ENCODE measurements around the gene CPED1. TPM values are rescaled to one million over a fixed set of nuclear protein-coding genes. Genes with fewer than 3 reads are reported as not detected.
A peak's percentile ranks its signal among the peaks of the same experiment; 100 is the strongest.

The CPED1 gene
- total and polyA plus RNA-seq, 5 donors, result 3.9 to 31.1 (median 28.0) TPM

GRCh38 chr7:121330053-121330833 is 341.7 kb downstream of the CPED1 start:
- peaks cover 2% of the 10 kb centered on the region for H3K4me1 ChIP-seq (ENCODE audit: control insufficient read depth, insufficient read depth, low read length)
- no peaks in the 10 kb centered on the region for H3K27me3 ChIP-seq (ENCODE audit: control insufficient read depth, insufficient read depth)
- peak overlapping the region; percentile 49 for H3K4me3 ChIP-seq (ENCODE audit: low read length)
- no peaks in the 10 kb centered on the region for H3K9me3 ChIP-seq (ENCODE audit: control insufficient read depth, low read length)
- DNase-seq (peak in 2 of 3 donors; percentile 30 to 40), ATAC-seq (peak; percentile 25 to 29)
- no peak overlapping the region for H3K27ac ChIP-seq (ENCODE audit: low read length)
- intact Hi-C loops (cut with DNase I), result no loop called here
- 3% methylated on average over 52 of the region's 52 CpGs for WGBS

GRCh38 chr7:121331048-121331447 is 342.5 kb downstream of the CPED1 start:
- DNase-seq (no peak), ATAC-seq (no peak)
- no peaks in the 10 kb centered on the region for H3K27me3 ChIP-seq (ENCODE audit: control insufficient read depth, insufficient read depth)
- intact Hi-C loops (cut with DNase I), result no loop called here
- WGBS, result 80% methylated on average over 4 of the region's 4 CpGs
- H3K4me3 ChIP-seq (ENCODE audit: low read length), result no peak overlapping the region
- H3K27ac ChIP-seq (ENCODE audit: low read length), result no peak overlapping the region
- H3K9me3 ChIP-seq (ENCODE audit: control insufficient read depth, low read length), result no peaks in the 10 kb centered on the region
- peaks cover 2% of the 10 kb centered on the region for H3K4me1 ChIP-seq (ENCODE audit: control insufficient read depth, insufficient read depth, low read length)

GRCh38 chr7:121331574-121331973 is 343.1 kb downstream of the CPED1 start:
- no peak overlapping the region for H3K4me3 ChIP-seq (ENCODE audit: low read length)
- no peak for ATAC-seq
- H3K27ac ChIP-seq (ENCODE audit: low read length), result no peak overlapping the region
- no peaks in the 10 kb centered on the region for H3K9me3 ChIP-seq (ENCODE audit: control insufficient read depth, low read length)
- H3K4me1 ChIP-seq (ENCODE audit: control insufficient read depth, insufficient read depth, low read length), result peaks cover 2% of the 10 kb centered on the region
- intact Hi-C loops (cut with DNase I), result no loop called here
- WGBS, result 66% methylated on average over 5 of the region's 5 CpGs
- no peaks in the 10 kb centered on the region for H3K27me3 ChIP-seq (ENCODE audit: control insufficient read depth, insufficient read depth)
- DNase-seq, result no peak

GRCh38 chr7:121334376-121334775 is 345.9 kb downstream of the CPED1 start:
- ATAC-seq, result no peak
- WGBS, result 94% methylated on average over 4 of the region's 4 CpGs

GRCh38 chr7:121334875-121335648 is 346.6 kb downstream of the CPED1 start:
- ATAC-seq, result no peak
- Histone ChIP-seq H3K4me3 (ENCODE audit: low read length) (no peak overlapping the region), H3K27ac (ENCODE audit: low read length) (no peak overlapping the region), H3K27me3 (ENCODE audit: control insufficient read depth, insufficient read depth) (no peaks in the 10 kb centered on the region), H3K4me1 (ENCODE audit: control insufficient read depth, insufficient read depth, low read length) (no peaks in the 10 kb centered on the region), H3K9me3 (ENCODE audit: control insufficient read depth, low read length) (no peaks in the 10 kb centered on the region)
- intact Hi-C loops (cut with DNase I), result no loop called here
- 88% methylated on average over 10 of the region's 10 CpGs for WGBS
- DNase-seq, result no peak

More at GRCh38 chr7:121334376-121334775, 345.9 kb downstream of the CPED1 start:
- DNase-seq, result no peak
- intact Hi-C loops (cut with DNase I), result no loop called here
- Histone ChIP-seq H3K4me3 (ENCODE audit: low read length) (no peak overlapping the region), H3K9me3 (ENCODE audit: control insufficient read depth, low read length) (no peaks in the 10 kb centered on the region), H3K4me1 (ENCODE audit: control insufficient read depth, insufficient read depth, low read length) (peaks cover 2% of the 10 kb centered on the region), H3K27ac (ENCODE audit: low read length) (no peak overlapping the region), H3K27me3 (ENCODE audit: control insufficient read depth, insufficient read depth) (no peaks in the 10 kb centered on the region)

- H3K27me3 ChIP-seq (ENCODE audit: control insufficient read depth, insufficient read depth), result no peaks in the 10 kb centered on the region
- H3K4me3 ChIP-seq (ENCODE audit: low read length), result no peak overlapping the region
- no peaks in the 10 kb centered on the region for H3K4me1 ChIP-seq (ENCODE audit: control insufficient read depth, insufficient read depth, low read length)
- ATAC-seq, result no peak
- no peaks in the 10 kb centered on the region for H3K9me3 ChIP-seq (ENCODE audit: control insufficient read depth, low read length)
- DNase-seq, result no peak
- intact Hi-C loops (cut with DNase I), result no loop called here
- no peak overlapping the region for H3K27ac ChIP-seq (ENCODE audit: low read length)
- 78% methylated on average over 3 of the region's 3 CpGs for WGBS
Measured at GRCh38 chr7:121336579-121336978, 348.1 kb downstream of the CPED1 start.

- DNase-seq, result no peak
- no peak overlapping the region for H3K27ac ChIP-seq (ENCODE audit: low read length)
- no peaks in the 10 kb centered on the region for H3K4me1 ChIP-seq (ENCODE audit: control insufficient read depth, insufficient read depth, low read length)
- 11% methylated on average over 3 of the region's 3 CpGs for WGBS
- ATAC-seq, result no peak
- no peak overlapping the region for H3K4me3 ChIP-seq (ENCODE audit: low read length)
- no peaks in the 10 kb centered on the region for H3K27me3 ChIP-seq (ENCODE audit: control insufficient read depth, insufficient read depth)
- intact Hi-C loops (cut with DNase I), result no loop called here
- H3K9me3 ChIP-seq (ENCODE audit: control insufficient read depth, low read length), result no peaks in the 10 kb centered on the region
Measured at GRCh38 chr7:121337398-121337797, 348.9 kb downstream of the CPED1 start.

GRCh38 chr7:121339082-121339481 is 350.6 kb downstream of the CPED1 start:
- DNase-seq, result no peak
- no peak for ATAC-seq
- 70% methylated on average over 5 of the region's 5 CpGs for WGBS
- Histone ChIP-seq H3K4me1 (ENCODE audit: control insufficient read depth, insufficient read depth, low read length) (no peaks in the 10 kb centered on the region), H3K27me3 (ENCODE audit: control insufficient read depth, insufficient read depth) (no peaks in the 10 kb centered on the region), H3K27ac (ENCODE audit: low read length) (no peak overlapping the region), H3K4me3 (ENCODE audit: low read length) (no peak overlapping the region), H3K9me3 (ENCODE audit: control insufficient read depth, low read length) (no peaks in the 10 kb centered on the region)
- intact Hi-C loops (cut with DNase I), result no loop called here

- DNase-seq (no peak), ATAC-seq (no peak)
- Histone ChIP-seq H3K4me1 (ENCODE audit: control insufficient read depth, insufficient read depth, low read length) (no peaks in the 10 kb centered on the region), H3K27me3 (ENCODE audit: control insufficient read depth, insufficient read depth) (no peaks in the 10 kb centered on the region), H3K27ac (ENCODE audit: low read length) (no peak overlapping the region), H3K4me3 (ENCODE audit: low read length) (no peak overlapping the region), H3K9me3 (ENCODE audit: control insufficient read depth, low read length) (no peaks in the 10 kb centered on the region)
- intact Hi-C loops (cut with DNase I), result no loop called here
Measured at GRCh38 chr7:121341933-121342332, 353.4 kb downstream of the CPED1 start.

GRCh38 chr7:121342631-121343030 is 354.1 kb downstream of the CPED1 start:
- DNase-seq (no peak), ATAC-seq (no peak)
- no peak overlapping the region for H3K4me3 ChIP-seq (ENCODE audit: low read length)
- no peak overlapping the region for H3K27ac ChIP-seq (ENCODE audit: low read length)
- intact Hi-C loops (cut with DNase I), result no loop called here
- WGBS, result 92% methylated on average over 4 of the region's 4 CpGs
- H3K9me3 ChIP-seq (ENCODE audit: control insufficient read depth, low read length), result no peaks in the 10 kb centered on the region
- H3K4me1 ChIP-seq (ENCODE audit: control insufficient read depth, insufficient read depth, low read length), result no peaks in the 10 kb centered on the region
- H3K27me3 ChIP-seq (ENCODE audit: control insufficient read depth, insufficient read depth), result no peaks in the 10 kb centered on the region

- Histone ChIP-seq H3K27ac (ENCODE audit: low read length) (no peak overlapping the region), H3K27me3 (ENCODE audit: control insufficient read depth, insufficient read depth) (no peaks in the 10 kb centered on the region), H3K4me1 (ENCODE audit: control insufficient read depth, insufficient read depth, low read length) (no peaks in the 10 kb centered on the region), H3K9me3 (ENCODE audit: control insufficient read depth, low read length) (no peaks in the 10 kb centered on the region), H3K4me3 (ENCODE audit: low read length) (no peak overlapping the region)
- WGBS, result 81% methylated on average over 3 of the region's 3 CpGs
- DNase-seq (no peak), ATAC-seq (no peak)
- intact Hi-C loops (cut with DNase I), result no loop called here
Measured at GRCh38 chr7:121343302-121343701, 354.8 kb downstream of the CPED1 start.
